Keratinocyte (primary cell): ENCODE measurements around the gene HOXB9.

ENCODE experiments used
- EZH2 ChIP-seq: IDR thresholded peaks from one replicate; pipeline ENCODE4 v1.6.1; 2012; ENCODE audit warnings: inconsistent platforms, mild to moderate bottlenecking, low read length, moderate library complexity
- TF ChIP-seq, protein P1 (sequence below), 3 experiments: IDR thresholded peaks in 1 of 3; conservative IDR thresholded peaks in 1 of 3; optimal IDR thresholded peaks in 1 of 3; 2 replicates in 2 of 3; 3 replicates in 1 of 3; pipeline versions ENCODE3 to v1.5.1; 2011; ENCODE audit warnings: low read length in 3 of 3, mild to moderate bottlenecking in 3 of 3, moderate library complexity in 2 of 3, control low read depth in 1 of 3, inconsistent platforms in 1 of 3; ENCODE audit not compliant: insufficient read depth in 2 of 3; ENCODE audit errors: extremely low read depth in 1 of 3

DNA sequence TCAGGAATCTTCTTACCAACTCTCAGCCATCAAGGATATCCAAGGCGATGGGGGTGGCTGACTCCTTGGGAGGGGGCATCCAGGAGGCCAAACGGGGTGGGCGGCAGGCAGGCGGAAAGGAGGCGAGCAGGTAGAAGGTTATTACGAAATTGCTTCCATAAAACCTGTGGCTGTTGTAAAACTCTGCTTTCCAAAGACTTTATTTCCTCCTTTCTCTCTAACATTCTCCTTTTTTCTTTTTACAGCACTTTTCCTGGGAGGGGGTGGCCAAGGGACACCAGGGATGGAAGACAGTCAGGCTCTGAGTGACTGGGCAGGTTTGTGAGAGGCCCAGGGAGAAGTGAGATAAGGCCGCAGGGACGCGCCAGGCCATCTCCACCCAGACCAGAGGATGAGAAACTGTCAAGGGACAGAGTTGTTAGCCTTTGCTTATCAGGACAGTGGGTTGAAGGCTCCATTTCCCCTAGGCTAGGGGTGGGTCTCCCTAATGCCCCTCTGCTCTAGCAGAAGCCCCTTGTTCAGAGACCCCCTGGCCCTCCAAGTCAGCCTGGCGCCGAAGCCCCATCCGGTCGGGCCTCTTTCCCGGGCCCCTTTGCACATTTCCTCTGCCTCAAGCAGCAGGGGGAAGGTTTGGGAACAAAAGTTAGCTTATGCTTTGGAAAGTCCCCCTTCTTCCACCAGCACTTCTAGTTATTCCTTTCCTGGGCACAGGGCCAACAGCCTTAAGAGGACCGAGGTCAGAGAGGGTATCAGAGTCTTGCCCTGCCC, 5.0 kb upstream of the HOXB9 start:
- TF ChIP-seq, protein P1, sequence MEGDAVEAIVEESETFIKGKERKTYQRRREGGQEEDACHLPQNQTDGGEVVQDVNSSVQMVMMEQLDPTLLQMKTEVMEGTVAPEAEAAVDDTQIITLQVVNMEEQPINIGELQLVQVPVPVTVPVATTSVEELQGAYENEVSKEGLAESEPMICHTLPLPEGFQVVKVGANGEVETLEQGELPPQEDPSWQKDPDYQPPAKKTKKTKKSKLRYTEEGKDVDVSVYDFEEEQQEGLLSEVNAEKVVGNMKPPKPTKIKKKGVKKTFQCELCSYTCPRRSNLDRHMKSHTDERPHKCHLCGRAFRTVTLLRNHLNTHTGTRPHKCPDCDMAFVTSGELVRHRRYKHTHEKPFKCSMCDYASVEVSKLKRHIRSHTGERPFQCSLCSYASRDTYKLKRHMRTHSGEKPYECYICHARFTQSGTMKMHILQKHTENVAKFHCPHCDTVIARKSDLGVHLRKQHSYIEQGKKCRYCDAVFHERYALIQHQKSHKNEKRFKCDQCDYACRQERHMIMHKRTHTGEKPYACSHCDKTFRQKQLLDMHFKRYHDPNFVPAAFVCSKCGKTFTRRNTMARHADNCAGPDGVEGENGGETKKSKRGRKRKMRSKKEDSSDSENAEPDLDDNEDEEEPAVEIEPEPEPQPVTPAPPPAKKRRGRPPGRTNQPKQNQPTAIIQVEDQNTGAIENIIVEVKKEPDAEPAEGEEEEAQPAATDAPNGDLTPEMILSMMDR (optimal IDR thresholded peaks at IDR 0.05 in 1 of 3, IDR thresholded peaks at IDR 0.05 in 1 of 3, conservative IDR thresholded peaks at IDR 0.05 in 1 of 3; ENCODE audit: extremely low read depth in 1 of 3, insufficient read depth in 2 of 3, low read length in 3 of 3) = no peak
- peak; percentile 10 for TF ChIP-seq EZH2
